Cardiac fibroblast (primary cell): Measurements from ENCODE around the gene SH2B2.
"Not testable (repeated sequence)": the region's sequence is repeated elsewhere in the genome, so short reads cannot be mapped to it uniquely, and the experiment has no call there.

Experiments used
- DNase-seq, 2 donors: peaks; one replicate each; pipeline versions ENCODE4 v3.0.0 to v3.0.0-alpha.2; 2010; ENCODE audit warnings: low read depth in 2 of 2
- H3K4me3 ChIP-seq, 2 donors: replicated peaks in 1 of 2; 1 replicate in 1 of 2; 2 replicates in 1 of 2; pipeline ENCODE4 v1.5.1; 2011; ENCODE audit warnings: low read depth in 2 of 2, low read length in 2 of 2, mild to moderate bottlenecking in 2 of 2, moderate library complexity in 1 of 2
- TF ChIP-seq, protein P1 (sequence below): IDR thresholded peaks from one replicate; pipeline ENCODE4 v1.5.1; 2011; ENCODE audit warnings: low read depth, mild to moderate bottlenecking, low read length, inconsistent platforms

Gene SH2B2

DNA sequence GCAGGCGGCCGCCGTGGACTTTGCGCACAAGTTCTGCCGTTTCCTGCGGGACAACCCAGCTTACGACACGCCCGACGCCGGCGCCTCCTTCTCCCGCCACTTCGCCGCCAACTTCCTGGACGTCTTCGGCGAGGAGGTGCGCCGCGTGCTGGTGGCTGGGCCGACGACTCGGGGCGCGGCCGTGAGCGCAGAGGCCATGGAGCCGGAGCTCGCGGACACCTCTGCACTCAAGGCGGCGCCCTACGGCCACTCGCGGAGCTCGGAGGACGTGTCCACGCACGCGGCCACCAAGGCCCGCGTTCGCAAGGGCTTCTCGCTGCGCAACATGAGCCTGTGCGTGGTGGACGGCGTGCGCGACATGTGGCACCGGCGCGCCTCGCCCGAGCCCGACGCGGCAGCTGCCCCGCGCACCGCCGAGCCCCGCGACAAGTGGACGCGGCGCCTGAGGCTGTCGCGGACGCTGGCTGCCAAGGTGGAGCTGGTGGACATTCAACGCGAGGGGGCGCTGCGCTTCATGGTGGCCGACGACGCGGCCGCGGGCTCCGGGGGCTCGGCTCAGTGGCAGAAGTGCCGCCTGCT lies 14.1 kb downstream of the SH2B2 start:
- peak in 1 of 2 donors; percentile 12 for DNase-seq
- H3K4me3 ChIP-seq, result no peak overlapping the region
- TF ChIP-seq, protein P1, sequence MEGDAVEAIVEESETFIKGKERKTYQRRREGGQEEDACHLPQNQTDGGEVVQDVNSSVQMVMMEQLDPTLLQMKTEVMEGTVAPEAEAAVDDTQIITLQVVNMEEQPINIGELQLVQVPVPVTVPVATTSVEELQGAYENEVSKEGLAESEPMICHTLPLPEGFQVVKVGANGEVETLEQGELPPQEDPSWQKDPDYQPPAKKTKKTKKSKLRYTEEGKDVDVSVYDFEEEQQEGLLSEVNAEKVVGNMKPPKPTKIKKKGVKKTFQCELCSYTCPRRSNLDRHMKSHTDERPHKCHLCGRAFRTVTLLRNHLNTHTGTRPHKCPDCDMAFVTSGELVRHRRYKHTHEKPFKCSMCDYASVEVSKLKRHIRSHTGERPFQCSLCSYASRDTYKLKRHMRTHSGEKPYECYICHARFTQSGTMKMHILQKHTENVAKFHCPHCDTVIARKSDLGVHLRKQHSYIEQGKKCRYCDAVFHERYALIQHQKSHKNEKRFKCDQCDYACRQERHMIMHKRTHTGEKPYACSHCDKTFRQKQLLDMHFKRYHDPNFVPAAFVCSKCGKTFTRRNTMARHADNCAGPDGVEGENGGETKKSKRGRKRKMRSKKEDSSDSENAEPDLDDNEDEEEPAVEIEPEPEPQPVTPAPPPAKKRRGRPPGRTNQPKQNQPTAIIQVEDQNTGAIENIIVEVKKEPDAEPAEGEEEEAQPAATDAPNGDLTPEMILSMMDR, result no peak

DNA sequence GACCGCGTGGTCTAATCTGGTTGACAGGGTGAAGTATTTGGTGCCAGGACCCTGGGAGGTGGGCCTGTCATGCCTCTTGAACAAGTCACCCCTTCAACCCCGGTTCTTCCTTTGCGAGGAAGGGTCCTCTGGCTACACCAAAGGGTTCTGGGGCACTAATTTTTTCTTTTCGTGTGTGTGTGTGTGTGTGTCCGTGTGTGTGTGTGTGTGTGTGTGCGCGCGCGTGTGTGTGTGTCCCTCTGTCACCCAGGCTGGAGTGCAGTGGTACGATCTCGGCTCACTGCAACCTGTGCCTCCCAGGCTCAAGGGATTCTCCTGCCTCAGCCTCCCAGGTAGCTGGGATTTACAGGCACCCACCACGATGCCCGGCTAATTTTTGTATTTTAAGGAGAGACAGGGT lies 14.7 kb downstream of the SH2B2 start:
- H3K4me3 ChIP-seq, DNase-seq: not testable (repeated sequence)

DNA sequence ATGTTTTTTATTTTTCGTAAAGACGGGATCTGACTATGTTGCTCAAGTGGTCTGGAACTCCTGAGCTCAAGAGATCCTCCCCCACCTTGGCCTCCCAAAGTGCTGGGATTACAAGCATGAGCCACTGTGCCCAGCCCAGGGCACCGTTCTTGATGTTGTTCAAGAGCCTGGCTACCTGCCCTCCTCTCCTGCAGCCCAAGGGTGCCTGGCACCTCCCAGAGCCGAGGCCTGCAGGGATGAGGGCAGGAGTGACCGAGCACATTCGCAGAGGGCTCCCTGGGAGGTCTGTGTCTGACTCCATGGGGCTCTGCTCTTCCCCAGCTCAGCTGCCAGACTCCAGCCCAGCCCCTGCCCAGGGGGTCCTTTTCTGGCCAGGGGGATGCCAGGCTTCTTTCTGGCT lies 15.4 kb downstream of the SH2B2 start:
- TF ChIP-seq, protein P1, result no peak
- no peak for DNase-seq
- no peak overlapping the region for H3K4me3 ChIP-seq

DNA sequence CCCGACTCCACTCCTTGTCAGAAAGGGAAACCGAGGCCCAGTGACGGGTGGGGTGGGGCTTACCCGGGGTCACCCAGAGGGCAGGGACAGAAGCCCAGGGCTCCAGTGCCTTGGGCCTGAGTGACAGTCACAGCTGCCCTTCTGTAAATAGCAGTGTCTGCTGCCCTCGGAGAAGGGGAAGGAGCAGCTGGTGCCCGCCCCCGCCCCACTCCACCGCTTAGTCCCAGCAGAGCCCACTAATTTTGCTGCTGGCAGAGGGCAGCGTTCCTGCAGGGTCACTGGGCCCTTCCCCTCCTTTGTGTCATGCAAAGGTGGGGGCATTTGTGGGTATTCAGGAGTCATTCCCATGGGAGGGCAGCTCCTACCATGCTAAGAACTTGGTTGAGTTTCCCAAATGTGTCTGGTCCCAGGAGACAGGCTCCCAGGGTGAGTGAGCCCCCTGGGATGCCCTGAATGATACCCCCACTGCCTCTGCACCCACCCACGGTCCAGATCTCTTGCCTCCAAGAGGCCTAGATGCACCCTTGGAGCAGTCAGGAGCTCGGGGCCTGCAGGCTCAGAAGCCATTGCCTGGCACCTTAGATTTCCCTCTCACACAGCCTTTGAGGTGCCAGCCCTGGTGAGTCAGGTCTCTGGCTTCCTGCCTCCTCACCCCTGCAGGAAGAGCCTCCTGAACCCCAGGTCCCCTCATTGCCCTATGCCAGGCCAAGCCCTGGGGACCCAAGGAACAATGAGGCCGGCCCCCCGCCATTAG lies 17.2 kb downstream of the SH2B2 start:
- H3K4me3 ChIP-seq, result no peak overlapping the region
- DNase-seq, result no peak
- TF ChIP-seq, protein P1, result no peak

DNA sequence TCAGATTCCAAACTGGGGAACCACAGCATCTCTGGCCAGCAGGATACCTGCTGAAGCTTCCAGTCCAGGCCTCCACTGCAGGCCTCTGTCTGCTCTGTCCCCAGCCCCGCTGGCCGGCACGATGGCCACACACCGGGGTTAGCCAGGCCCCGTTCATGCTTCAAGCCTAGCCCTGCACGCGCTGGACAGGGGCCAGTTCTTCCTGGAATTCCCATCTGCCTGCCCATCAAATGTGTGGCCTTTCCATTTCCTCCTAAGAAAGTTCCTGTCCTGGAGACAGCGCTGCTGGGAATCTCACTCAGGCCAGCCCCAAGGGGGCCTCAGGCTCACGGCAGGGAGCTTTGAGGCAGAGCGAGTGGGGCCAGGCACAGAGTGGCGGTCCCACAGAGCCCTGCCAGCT lies 18.0 kb downstream of the SH2B2 start:
- TF ChIP-seq, protein P1, result no peak
- H3K4me3 ChIP-seq, result no peak overlapping the region
- DNase-seq, result no peak

DNA sequence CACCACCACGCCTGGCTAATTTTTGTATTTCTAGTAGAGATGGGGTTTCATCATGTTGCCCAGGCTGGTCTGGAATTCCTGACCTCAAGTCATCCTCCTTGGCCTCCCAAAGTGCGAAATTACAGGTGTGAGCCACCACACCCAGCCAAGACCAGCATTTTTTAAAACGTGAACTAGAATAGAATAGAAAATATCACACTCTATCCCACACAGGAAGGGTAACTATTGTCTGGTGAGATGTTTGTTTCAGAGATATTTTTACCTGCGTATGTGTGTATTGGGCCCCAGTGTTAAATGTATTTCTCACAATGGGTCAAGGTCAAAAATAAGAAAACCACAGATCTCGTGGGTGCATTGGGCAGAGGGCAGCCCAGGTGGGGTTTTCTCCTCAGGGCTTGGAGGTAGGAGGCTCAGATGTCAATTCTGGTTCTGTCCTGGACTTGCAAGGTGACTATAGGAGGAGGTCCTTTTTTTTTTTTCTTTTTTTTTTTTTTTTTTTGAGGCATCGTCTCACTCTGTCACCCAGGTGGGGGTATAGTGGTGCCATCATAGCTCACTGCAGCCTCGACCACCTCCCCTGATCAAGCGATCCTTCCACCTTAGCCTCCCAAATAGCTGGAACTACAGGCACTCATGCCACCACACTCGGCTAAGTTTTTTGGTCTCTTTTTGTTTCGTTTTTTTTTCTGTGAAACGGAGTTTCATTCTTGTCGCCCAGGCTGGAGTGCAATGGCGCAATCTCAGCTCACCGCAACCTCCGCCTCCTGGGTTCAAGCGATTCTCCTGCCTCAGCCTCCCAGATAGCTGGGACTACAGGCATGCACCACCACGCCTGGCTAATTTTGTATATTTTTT lies 19.0 kb downstream of the SH2B2 start:
- H3K4me3 ChIP-seq, result no peak overlapping the region
- TF ChIP-seq, protein P1, result no peak
- no peak for DNase-seq
